Kidney (tissue), 14 donors: ENCODE results near the gene GALNT9. TPM values are rescaled to one million over a fixed set of nuclear protein-coding genes. Genes with fewer than 3 reads are reported as not detected.

Experiments
- DNase-seq, 5 donors: peaks; one replicate each; pipeline ENCODE4 v3.0.0-alpha.2; 2013 to 2020
- FAIRE-seq: peaks from 2 replicates; lab custom pipeline; 2012; peaks lifted over from hg19 to GRCh38; lab: Jason Lieb, UNC
- H3K27ac ChIP-seq, 2 donors: one replicate each; pipeline ENCODE4 v1.7.0; 2013; ENCODE audit warnings: low read depth in 2 of 2, low read length in 2 of 2, inconsistent platforms in 1 of 2
- H3K27me3 ChIP-seq: one replicate; pipeline ENCODE4 v1.7.1; 2013; ENCODE audit warnings: low read length, inconsistent platforms; ENCODE audit not compliant: control insufficient read depth, insufficient read depth
- H3K36me3 ChIP-seq, 3 donors: one replicate each; pipeline versions ENCODE4 v1.7.0 to v1.7.1; 2013; ENCODE audit warnings: low read length in 3 of 3, control low read depth in 1 of 3, inconsistent platforms in 1 of 3; ENCODE audit not compliant: insufficient read depth in 3 of 3, control insufficient read depth in 2 of 3
- H3K4me1 ChIP-seq, 3 donors: one replicate each; pipeline versions ENCODE4 v1.7.0 to v1.7.1; 2013; ENCODE audit warnings: low read length in 3 of 3, inconsistent platforms in 1 of 3, low read depth in 1 of 3; ENCODE audit not compliant: control insufficient read depth in 2 of 3, insufficient read depth in 2 of 3
- H3K4me3 ChIP-seq, 3 donors: one replicate each; pipeline versions ENCODE4 v1.7.0 to v1.8.1; 2013; ENCODE audit warnings: low read length in 3 of 3, control low read depth in 1 of 3, inconsistent platforms in 1 of 3
- H3K9ac ChIP-seq, 3 donors: one replicate each; pipeline versions ENCODE4 v1.7.0 to v1.7.1; 2013; ENCODE audit warnings: low read length in 3 of 3, control low read depth in 1 of 3, inconsistent platforms in 1 of 3
- H3K9me3 ChIP-seq, 3 donors: one replicate each; pipeline versions ENCODE4 v1.7.0 to v1.7.1; 2013; ENCODE audit warnings: low read length in 3 of 3, control low read depth in 1 of 3, inconsistent platforms in 1 of 3; ENCODE audit not compliant: control insufficient read depth in 2 of 3, insufficient read depth in 1 of 3
- CTCF ChIP-seq: IDR thresholded peaks from 3 replicates; pipeline ENCODE4 v1.5.1; 2012; ENCODE audit warnings: mild to moderate bottlenecking, moderate library complexity, borderline replicate concordance; ENCODE audit not compliant: insufficient read depth; ENCODE audit errors: extremely low read depth
- intact Hi-C: fragments of 100-400 bp; cut with DNase I; formaldehyde crosslinking; loops from one replicate; pipeline ENCODE4 v1.11.1; 2022
- polyA plus RNA-seq: library from polyadenylated mRNA; stranded (reverse); fragments of 350-450 nt; fragmentation: Illumina TruSeq; extraction: RNeasy Lipid Tissue Mini Kit (QIAGEN cat#74804); gene quantifications from one replicate; pipeline ENCODE4 v1.2.3, GENCODE V29; 2014; ENCODE audit warnings: low read depth, low replicate concordance; ENCODE audit not compliant: insufficient read depth
- total RNA-seq: library from RNA; stranded (reverse); fragmentation: NEBNext Ultra II Directional; extraction: Animal tissue kit (Norgen Biotek cat#: 25700); gene quantifications from one replicate; pipeline ENCODE4 v1.2.1, GENCODE V29; 2021
- donor health status: control.
- donor health status: control.
- donor health status: control.
- donor health status: control.
- donor health status: control.
- donor health status: DM: yes; HTN: yes; CAD: no.
- donor health status: Normal renal cell carcinoma (clear cell type).

Gene GALNT9
- total and polyA plus RNA-seq, 2 donors from 2014 or later: 4.8 to 20.7 TPM

GRCh38 chr12:132314516-132315233 lies 14.7 kb downstream of the GALNT9 start:
- H3K4me1 ChIP-seq: no peaks in the 10 kb centered on the region
- peaks cover 0 to 11% (median 0%) of the 10 kb centered on the region in 3 donors for H3K9me3 ChIP-seq
- H3K9ac ChIP-seq: no peak overlapping the region
- no peak for TF ChIP-seq CTCF
- DNase-seq (peak in 1 of 5 donors; percentile 59), FAIRE-seq (no peak)
- H3K4me3 ChIP-seq: no peak overlapping the region
- H3K27ac ChIP-seq: no peak overlapping the region
- no peaks in the 10 kb centered on the region for H3K36me3 ChIP-seq
- intact Hi-C loops: no loop called here
- H3K27me3 ChIP-seq: no peaks in the 10 kb centered on the region

GRCh38 chr12:132314035-132314434 lies 15.4 kb downstream of the GALNT9 start:
- H3K9ac ChIP-seq: no peak overlapping the region
- H3K36me3 ChIP-seq: no peaks in the 10 kb centered on the region
- DNase-seq (no peak), FAIRE-seq (no peak)
- intact Hi-C loops: no loop called here
- TF ChIP-seq CTCF: no peak
- H3K9me3 ChIP-seq: peaks cover 0 to 11% (median 0%) of the 10 kb centered on the region in 3 donors
- no peaks in the 10 kb centered on the region for H3K4me1 ChIP-seq
- H3K4me3 ChIP-seq: no peak overlapping the region
- no peaks in the 10 kb centered on the region for H3K27me3 ChIP-seq
- H3K27ac ChIP-seq: no peak overlapping the region

GRCh38 chr12:132313182-132313581 lies 16.2 kb downstream of the GALNT9 start:
- peaks cover 0 to 11% (median 0%) of the 10 kb centered on the region in 3 donors for H3K9me3 ChIP-seq
- intact Hi-C loops: no loop called here
- no peak overlapping the region for H3K27ac ChIP-seq
- DNase-seq (no peak), FAIRE-seq (no peak)
- no peaks in the 10 kb centered on the region for H3K36me3 ChIP-seq
- no peaks in the 10 kb centered on the region for H3K27me3 ChIP-seq
- H3K9ac ChIP-seq: no peak overlapping the region
- H3K4me3 ChIP-seq: no peak overlapping the region
- no peak for TF ChIP-seq CTCF
- H3K4me1 ChIP-seq: no peaks in the 10 kb centered on the region

- DNase-seq (peak in 1 of 5 donors; percentile 52), FAIRE-seq (no peak)
- H3K9me3 ChIP-seq: peaks cover 0 to 11% (median 0%) of the 10 kb centered on the region in 3 donors
- H3K36me3 ChIP-seq: no peaks in the 10 kb centered on the region
- TF ChIP-seq CTCF: no peak
- no peak overlapping the region for H3K27ac ChIP-seq
- no peak overlapping the region for H3K9ac ChIP-seq
- no peak overlapping the region for H3K4me3 ChIP-seq
- intact Hi-C loops: no loop called here
- no peaks in the 10 kb centered on the region for H3K4me1 ChIP-seq
- no peaks in the 10 kb centered on the region for H3K27me3 ChIP-seq
These were observed 16.9 kb downstream of the GALNT9 start for GRCh38 chr12:132312516-132312915.
